T-helper 22 cell (primary cell): ENCODE measurements around the gene PRRC2A.

Source experiments
- DNase-seq: peaks from one replicate; pipeline ENCODE4 v3.0.0-alpha.2; 2020; ENCODE audit warnings: low read depth

Gene PRRC2A

GRCh38 chr6:31652925-31653724 is 32.6 kb downstream of the PRRC2A start:
- DNase-seq, result peak; percentile 80

DNA sequence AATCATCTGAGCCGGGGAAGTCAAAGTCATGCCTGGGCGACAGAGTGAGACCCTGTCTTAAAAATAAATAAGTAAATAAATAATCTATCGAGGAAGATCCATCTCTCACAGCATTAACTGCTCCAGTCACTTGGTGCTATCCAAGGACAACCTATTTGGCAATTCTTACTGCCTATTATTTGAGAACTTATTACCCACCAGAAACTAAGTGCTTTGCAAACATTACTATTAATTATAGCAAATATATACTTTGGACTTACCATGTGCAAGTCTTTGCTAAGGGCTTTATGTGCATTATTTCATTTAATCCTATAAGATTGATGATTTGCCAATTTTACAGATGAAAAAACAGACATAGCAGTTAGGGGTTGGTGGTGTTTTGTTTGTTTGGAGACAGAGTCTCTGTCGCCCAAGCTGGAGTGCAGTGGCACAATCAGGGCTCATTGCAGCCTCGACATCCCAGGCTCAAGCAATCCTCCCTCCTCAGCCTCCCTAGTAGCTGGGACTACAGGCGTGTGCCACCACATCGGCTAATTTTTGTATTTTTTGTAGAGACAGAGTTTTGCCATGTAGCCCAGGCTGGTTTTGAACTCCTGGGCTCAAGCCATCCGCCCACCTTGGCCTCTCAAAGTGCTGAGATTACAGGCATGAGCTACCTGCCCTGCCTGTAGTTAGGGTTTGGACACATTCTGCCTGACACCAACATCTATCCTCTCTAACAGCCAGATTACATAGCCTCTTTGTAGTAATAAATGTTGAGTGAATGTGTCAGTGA is 34.2 kb downstream of the PRRC2A start:
- no peak for DNase-seq

DNA sequence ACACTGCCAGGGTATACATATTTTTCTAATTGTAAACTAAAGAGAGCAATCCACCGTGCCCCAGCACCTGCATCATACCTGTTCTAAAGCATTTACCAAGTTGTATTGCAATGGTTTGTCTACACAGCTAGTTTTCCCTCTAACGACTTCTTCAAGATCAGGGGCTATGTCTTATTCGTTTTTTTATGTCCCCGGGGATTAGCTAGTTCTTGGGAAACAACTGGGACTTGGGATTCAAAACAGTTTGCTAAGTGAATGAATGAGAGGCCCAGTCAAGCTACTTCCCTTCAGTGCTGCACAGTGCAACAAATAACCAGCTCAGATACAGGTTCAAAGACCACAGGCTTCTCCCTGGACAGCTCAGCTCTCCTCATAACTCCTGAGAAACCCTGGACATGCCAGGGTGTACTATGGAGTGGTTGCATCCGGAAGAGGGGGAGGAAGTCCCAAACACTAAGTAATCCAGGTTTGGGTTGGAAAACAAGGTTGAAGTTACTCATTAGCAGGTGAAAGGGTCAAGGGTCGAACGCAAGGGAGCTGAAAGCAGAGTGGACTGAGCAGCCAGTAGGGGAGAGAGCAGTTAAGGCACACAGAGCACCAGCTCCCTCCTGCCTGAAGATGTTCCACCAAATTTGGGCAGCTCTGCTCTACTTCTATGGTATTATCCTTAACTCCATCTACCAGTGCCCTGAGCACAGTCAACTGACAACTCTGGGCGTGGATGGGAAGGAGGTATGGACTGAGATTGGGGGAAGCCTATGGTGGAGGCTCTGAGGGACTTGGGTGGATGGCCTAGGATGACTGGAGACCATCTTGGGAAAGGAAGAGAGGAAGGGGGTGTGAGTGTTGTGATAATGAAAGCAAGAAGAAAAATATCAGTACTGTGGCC is 35.1 kb downstream of the PRRC2A start, which contains the start of gene APOM:
TSS of gene APOM (plus strand) at position 546 of the 889 bp plus-strand sequence. CDS start at position 619, 73 bp downstream.
- DNase-seq, result no peak

- DNase-seq, result no peak
Measured at GRCh38 chr6:31657406-31658157, 37.1 kb downstream of the PRRC2A start.

GRCh38 chr6:31658158-31658688 is 37.7 kb downstream of the PRRC2A start:
- DNase-seq, result no peak

DNA sequence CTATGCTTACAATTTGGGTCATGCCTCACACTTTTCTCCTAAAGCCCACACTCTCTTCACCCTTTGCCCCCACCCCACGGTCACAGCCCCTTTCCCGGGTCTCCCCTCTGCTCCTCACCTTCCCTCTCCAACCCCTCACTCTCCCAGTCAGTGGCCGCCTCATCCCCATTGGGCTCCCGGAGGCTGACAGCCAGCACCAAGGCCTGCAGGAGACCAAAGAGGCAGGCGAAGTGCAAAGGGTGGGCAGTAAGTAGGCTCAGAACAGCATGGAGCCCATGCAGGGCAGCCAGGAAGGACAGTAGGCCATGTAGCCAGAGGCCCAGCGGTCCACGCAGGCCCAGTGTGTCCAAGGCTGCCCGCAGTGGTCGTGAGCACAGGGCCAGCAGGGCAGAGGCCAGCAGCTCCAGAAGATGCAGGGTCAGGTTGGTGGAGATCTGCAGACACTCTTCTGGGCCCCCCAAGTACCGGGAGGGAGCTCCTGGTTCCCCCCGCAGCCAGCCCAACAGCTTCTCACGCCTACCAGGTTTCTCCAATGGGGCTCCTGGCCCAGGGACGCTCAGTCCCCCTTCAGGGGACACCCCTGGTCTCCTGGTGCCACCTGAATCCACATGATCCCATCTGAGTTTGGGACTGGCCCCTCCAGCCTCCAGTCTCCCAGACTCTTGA is 38.6 kb downstream of the PRRC2A start:
- DNase-seq, result no peak

DNA sequence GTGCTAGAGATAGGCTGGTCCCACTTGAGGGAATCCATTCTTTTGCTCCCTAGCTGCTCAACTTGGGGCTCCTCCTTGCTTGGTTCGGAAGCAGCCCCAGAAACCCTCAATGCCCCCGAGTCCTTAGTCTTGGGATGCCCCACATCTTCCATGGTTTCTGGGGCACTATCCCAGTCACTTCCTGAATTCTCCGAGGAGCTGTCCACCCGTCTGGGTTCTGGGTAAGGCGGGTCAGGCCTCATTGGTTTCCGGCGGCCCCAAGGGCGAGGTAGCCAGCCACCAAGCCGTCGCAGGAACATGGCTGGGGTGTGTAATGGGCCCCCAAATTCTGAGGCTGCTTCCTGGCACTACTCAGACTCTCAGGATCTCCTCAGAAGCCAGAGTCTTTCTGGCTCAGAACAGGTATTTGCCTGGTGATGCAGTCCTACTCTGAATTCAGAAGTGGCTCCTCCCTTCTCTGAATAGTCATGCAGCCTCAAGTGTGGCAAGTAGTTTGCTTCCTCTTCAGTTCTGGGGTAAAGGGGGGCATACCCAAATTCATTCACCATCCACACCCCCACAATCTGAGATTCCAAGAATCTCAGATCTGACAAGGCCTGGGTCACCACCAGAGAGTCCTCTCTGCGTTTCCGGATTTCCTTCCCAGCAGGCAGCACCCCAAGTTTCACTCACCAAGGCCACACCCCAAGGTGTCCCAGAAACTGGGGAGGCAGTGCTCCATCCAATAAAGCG is 39.3 kb downstream of the PRRC2A start:
- DNase-seq, result no peak

DNA sequence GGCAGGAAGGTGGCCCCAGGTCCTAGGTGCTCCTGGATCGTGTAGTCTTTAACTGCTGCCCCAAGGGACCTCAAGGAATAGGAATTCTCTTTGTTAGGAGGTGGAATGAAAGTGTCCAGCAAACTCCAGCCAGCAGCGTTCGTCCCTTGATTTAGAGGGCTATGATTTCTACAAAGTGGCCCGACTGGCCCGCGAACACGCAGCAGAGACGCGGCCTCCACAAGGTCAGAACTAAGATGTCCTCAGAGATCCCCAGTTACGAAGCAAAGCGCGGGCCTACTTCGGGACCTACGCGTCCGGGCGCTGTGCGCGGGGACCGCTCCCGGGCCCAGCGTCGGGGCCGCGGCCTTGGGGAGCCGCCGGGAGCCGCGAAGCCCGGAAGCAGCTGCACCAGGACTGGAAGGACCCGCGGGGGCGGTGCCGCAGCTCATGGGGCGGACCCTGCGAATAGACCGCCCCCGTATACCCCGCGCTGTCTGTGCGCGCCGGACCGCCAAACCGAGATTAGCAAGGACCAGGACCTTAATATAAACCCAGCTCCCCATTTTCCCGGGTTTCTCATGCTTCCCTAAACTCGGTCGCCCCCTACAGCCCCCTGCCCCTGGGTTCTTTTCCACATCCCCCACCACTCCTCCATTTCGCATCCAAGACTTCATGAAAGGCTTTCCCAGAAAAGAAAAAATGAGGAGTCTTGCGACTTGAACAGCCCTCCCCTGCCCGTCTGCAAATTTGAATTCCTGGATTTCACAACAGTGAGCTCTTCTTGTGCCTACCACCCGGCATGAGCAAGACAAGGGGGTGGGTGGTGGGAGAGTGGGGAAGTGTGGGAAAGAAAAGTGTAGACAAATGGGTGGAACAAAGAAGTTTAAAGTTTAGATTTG is 40.1 kb downstream of the PRRC2A start, which contains the start of gene C6orf47:
TSS of gene C6orf47 (minus strand) at position 398 of the 881 bp plus-strand sequence. CDS start 831 bp downstream, outside the sequence.
- DNase-seq, result peak; percentile 64

GRCh38 chr6:31661262-31662123 is 41.0 kb downstream of the PRRC2A start:
- no peak for DNase-seq

- no peak for DNase-seq
Measured at GRCh38 chr6:31662124-31662723, 41.7 kb downstream of the PRRC2A start.

- no peak for DNase-seq
Measured at GRCh38 chr6:31663126-31663960, 42.8 kb downstream of the PRRC2A start.

DNA sequence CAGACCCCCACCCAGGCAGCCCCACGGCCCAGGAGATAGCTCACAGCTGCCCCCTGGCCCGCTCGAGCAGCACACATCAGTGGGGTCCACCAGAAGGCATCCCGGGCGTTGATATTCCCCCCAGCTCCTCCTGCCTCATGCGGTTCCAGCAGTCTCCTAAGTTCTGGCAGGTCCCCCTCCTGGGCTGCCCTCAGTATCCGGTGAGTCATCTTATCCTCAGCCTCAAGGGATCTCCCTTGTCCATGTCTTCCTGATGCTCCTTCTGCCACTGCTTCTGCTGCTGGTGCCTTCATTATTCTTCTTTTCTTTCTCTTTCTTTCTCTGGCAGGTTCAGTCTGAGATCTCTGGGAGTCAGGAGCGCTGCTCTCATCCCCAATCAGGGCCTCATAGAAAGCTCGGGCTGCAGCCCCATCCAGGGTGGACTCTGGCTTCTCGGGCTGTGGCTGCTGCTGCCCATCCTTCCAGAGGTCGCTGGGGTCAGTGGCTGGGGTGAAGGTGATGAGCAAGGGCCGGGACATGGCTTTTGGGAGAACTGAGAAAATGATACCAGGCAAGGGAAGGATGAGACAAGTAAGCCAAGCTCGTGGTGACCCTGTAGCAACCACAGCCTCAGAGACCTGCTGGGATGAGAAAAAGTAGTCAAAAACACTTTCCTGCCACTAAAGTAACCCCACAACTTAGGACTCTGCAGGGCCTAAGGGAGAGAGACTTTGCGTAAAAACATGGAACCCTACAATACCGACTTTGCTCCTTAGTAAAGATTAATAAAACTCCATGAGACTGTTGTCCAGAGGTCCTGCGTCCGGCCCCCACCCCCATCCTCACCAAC is 43.7 kb downstream of the PRRC2A start:
- no peak for DNase-seq

DNA sequence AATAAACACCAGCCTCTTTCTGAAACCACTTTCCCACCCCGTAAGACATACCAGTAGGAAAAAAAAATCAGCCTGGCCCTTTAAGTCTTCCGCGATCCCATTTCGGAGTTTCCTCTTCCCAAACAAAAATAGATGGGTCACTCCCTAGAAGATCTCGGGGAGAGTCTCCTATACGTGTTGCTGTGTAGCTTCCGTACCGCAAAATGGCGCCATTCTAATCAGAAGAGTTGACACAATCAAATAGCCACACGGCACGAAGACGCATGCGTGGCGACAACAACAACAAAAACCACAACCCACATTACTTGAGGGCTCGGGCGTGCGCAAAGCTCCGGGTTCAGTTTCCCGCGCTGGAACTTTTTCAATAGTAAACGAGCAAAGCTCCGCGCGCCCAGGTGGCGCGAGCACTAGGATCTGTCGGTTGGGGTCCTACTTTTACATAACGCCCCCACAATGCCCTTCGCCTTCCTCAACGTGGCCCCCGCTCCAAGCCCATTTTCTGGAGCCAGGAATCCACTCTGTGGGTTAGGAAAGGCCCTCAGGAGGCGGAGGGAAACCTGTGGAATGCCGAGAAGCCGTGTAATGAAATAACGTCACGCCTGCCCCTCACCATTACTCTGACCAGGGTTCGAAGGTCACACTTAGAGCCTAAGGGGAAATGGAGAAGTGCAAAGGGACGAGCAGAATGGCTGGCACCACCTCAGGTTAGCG is 44.4 kb downstream of the PRRC2A start, which contains the start of gene GPANK1:
TSS of gene GPANK1 (minus strand) at position 208 of the 711 bp plus-strand sequence. CDS start 519 bp downstream, outside the sequence.
- DNase-seq, result peak; percentile 85

DNA sequence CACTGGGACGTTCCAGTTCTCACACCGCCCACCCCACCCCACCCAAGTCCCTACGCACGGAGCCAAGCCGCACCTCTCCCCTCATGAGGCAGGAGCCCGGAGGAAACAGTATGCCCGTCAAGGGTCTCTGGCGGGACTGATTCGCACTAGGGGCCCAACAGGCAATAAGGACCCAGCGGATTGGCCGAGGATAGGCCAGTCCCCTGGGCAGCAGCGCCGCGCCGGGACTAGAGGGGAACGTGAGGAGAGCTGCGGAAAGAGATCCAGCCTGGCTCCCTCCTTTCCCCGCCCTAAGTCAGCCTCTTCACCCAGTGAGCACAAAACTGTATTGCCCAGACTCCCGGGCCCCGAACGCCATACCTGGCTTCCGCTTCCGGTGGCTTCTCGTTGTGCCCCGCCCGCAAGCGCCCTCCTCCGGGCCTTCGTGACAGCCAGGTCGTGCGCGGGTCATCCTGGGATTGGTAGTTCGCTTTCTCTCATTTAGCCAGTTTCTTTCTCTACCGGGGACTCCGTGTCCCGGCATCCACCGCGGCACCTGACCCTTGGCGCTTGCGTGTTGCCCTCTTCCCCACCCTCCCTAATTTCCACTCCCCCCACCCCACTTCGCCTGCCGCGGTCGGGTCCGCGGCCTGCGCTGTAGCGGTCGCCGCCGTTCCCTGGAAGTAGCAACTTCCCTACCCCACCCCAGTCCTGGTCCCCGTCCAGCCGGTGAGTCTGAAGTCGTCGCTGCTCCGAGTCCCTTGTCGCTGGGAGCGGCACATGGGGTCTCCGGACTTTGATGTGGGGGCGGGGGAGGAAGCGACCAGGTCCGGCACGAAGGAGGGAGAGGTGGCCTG is 45.2 kb downstream of the PRRC2A start, which contains the start of gene CSNK2B:
TSS of gene CSNK2B (plus strand) at position 580 of the 836 bp plus-strand sequence. CDS start 752 bp downstream, outside the sequence.
- peak; percentile 98 for DNase-seq
